ENCODE results near the gene CLDN18. TPM values are rescaled to one million over a fixed set of nuclear protein-coding genes. Genes with fewer than 3 reads are reported as not detected.
A peak's percentile ranks its signal among the peaks of the same experiment; 100 is the strongest.

CLDN18 gene
- total and polyA plus RNA-seq, 10 of the 15 experiments (the other 5 are each of a cell fraction or from before 2014, with no cell fraction given): 0.05 to 0.28 (median 0.18) TPM; not detected in 1

GRCh38 chr3:138036572-138036971 is 26.6 kb downstream of the CLDN18 start:
- peak overlapping the region; percentile 47 for H3K4me2 ChIP-seq (ENCODE audit: control insufficient read depth, insufficient read depth)
- peak; percentile 57 for FAIRE-seq
- no peaks in the 10 kb centered on the region for H3K27me3 ChIP-seq (replicated peaks in 1 of 2; ENCODE audit: control insufficient read depth in 2 of 2, insufficient read depth in 2 of 2, low read length in 1 of 2)
- peak overlapping the region; percentile 26; the same call in 1 of the 2 replicates for H3K9ac ChIP-seq (ENCODE audit: control insufficient read depth, insufficient read depth, low read length)
- no peaks in the 10 kb centered on the region for H3K36me3 ChIP-seq (ENCODE audit: control insufficient read depth in 2 of 2, insufficient read depth in 2 of 2, low read length in 1 of 2)
- SMC1A ChIA-PET (ENCODE audit: uncharacterized antibody, unreplicated experiment): interaction anchor here (0.6 to 9.4 kb wide), 10 partner anchors 9 to 147 kb away, joined by 3 to 114 read pairs (median 4); no protein-coding TSS in a partner anchor
- peak; percentile 41 for DNase-seq (ENCODE audit: low read depth, low spot score)
- no peaks in the 10 kb centered on the region for H3K79me2 ChIP-seq (ENCODE audit: control insufficient read depth, insufficient read depth, low read length)
- intact Hi-C loops (cut with micrococcal nuclease; ENCODE audit: unreplicated experiment) (loop anchor here (10.0 kb wide), 1 partner anchor 712 kb away; no protein-coding TSS in a partner anchor), in situ Hi-C loops (cut with MboI) (no loop called here)
- POLR2A ChIA-PET: interaction anchor here (0.6 to 4.4 kb wide), 3 partner anchors 11 to 84 kb away, joined by 3 to 25 read pairs (median 8); no protein-coding TSS in a partner anchor
- no peak overlapping the region for H3K4me3 ChIP-seq
- peaks cover 53% of the 10 kb centered on the region for H3K4me1 ChIP-seq (ENCODE audit: control insufficient read depth, insufficient read depth, low read length)
- no peaks in the 10 kb centered on the region for H4K20me1 ChIP-seq (ENCODE audit: control insufficient read depth, insufficient read depth)
- BruUV-seq (replicated peaks): no TSS peak
- H2AFZ ChIP-seq (ENCODE audit: control insufficient read depth, low read depth, low read length): peak overlapping the region; percentile 59
- CTCF ChIA-PET: interaction anchor here (1.0 to 4.5 kb wide), 6 partner anchors 9 to 932 kb away, joined by 3 to 52 read pairs (median 6); no protein-coding TSS in a partner anchor
- peak; percentile 60 for ATAC-seq
- peak overlapping the region; percentile 61 for H3K27ac ChIP-seq (ENCODE audit: control insufficient read depth, insufficient read depth)
- RAD21 ChIA-PET (ENCODE audit: unreplicated experiment): interaction anchor here (0.7 to 14.8 kb wide), 8 partner anchors 10 to 92 kb away, joined by 3 to 171 read pairs (median 5); no protein-coding TSS in a partner anchor
- no peaks in the 10 kb centered on the region; the same call in 2 of the 3 replicates for H3K9me3 ChIP-seq (replicated peaks; ENCODE audit: control insufficient read depth, insufficient read depth, low read length)
- 27% methylated on average over 3 of the region's 3 CpGs for WGBS (ENCODE audit: insufficient coverage, insufficient replicate concordance, low lambda C conversion rate, missing lambda C conversion rate)
- TF ChIP-seq POU2F2 (IDR thresholded peaks at IDR 0.05; ENCODE audit: borderline replicate concordance, low read depth, low read length) (no peak), SREBF1 (IDR thresholded peaks at IDR 0.05; ENCODE audit: low read length) (no peak), NR2C2 (IDR thresholded peaks at IDR 0.05; ENCODE audit: borderline replicate concordance, control insufficient read depth, insufficient read length, low read depth) (no peak), CUX1 (IDR thresholded peaks at IDR 0.05; ENCODE audit: insufficient replicate concordance, low read depth, low read length) (no peak), SMC3 (IDR thresholded peaks at IDR 0.05; ENCODE audit: borderline replicate concordance, low read length) (no peak), IKZF2 (IDR thresholded peaks at IDR 0.05) (peak in 1 of 2 experiments; percentile 33; a peak in 1 of 4 replicates), HDAC6 (IDR thresholded peaks at IDR 0.05; ENCODE audit: unreplicated experiment) (no peak), CHD2 (IDR thresholded peaks at IDR 0.05; ENCODE audit: borderline replicate concordance, low read depth, low read length) (no peak), SMAD1 (IDR thresholded peaks at IDR 0.05; ENCODE audit: low read depth, partially characterized antibody) (no peak), NFIC (IDR thresholded peaks at IDR 0.05; ENCODE audit: low read depth, low read length) (no peak), NFYB (IDR thresholded peaks at IDR 0.05; ENCODE audit: insufficient read depth, low read depth, low read length) (no peak), MTA3 (IDR thresholded peaks at IDR 0.05; ENCODE audit: borderline replicate concordance, low read length) (no peak), MYC (IDR thresholded peaks at IDR 0.05; ENCODE audit: insufficient read depth, insufficient read length, insufficient replicate concordance, low read length, severe bottlenecking) (no peak), ASH2L (IDR thresholded peaks at IDR 0.05; ENCODE audit: borderline replicate concordance, low read depth) (no peak)
- TF ChIP-seq, protein P1, sequence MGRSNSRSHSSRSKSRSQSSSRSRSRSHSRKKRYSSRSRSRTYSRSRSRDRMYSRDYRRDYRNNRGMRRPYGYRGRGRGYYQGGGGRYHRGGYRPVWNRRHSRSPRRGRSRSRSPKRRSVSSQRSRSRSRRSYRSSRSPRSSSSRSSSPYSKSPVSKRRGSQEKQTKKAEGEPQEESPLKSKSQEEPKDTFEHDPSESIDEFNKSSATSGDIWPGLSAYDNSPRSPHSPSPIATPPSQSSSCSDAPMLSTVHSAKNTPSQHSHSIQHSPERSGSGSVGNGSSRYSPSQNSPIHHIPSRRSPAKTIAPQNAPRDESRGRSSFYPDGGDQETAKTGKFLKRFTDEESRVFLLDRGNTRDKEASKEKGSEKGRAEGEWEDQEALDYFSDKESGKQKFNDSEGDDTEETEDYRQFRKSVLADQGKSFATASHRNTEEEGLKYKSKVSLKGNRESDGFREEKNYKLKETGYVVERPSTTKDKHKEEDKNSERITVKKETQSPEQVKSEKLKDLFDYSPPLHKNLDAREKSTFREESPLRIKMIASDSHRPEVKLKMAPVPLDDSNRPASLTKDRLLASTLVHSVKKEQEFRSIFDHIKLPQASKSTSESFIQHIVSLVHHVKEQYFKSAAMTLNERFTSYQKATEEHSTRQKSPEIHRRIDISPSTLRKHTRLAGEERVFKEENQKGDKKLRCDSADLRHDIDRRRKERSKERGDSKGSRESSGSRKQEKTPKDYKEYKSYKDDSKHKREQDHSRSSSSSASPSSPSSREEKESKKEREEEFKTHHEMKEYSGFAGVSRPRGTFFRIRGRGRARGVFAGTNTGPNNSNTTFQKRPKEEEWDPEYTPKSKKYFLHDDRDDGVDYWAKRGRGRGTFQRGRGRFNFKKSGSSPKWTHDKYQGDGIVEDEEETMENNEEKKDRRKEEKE (IDR thresholded peaks at IDR 0.05): no peak

Measured in GM12878 (cell line).